ENCODE data around the gene FMN1.

- TF ChIP-seq POLR2AphosphoS5 (IDR thresholded peaks at IDR 0.05) (no peak), CTCF (IDR thresholded peaks at IDR 0.05) (no peak)
Observed at GRCh38 chr15:33101036-33101435, 93.5 kb downstream of the FMN1 start.
